Kidney tubule cell (primary cell): ENCODE results near the gene CR1.
"Not testable (repeated sequence)": the region's sequence is repeated elsewhere in the genome, so short reads cannot be mapped to it uniquely, and the experiment has no call there.

Experiments
- DNase-seq: peaks from one replicate; pipeline ENCODE4 v3.0.0-alpha.2; 2018; ENCODE audit warnings: low spot score

CR1 gene

DNA sequence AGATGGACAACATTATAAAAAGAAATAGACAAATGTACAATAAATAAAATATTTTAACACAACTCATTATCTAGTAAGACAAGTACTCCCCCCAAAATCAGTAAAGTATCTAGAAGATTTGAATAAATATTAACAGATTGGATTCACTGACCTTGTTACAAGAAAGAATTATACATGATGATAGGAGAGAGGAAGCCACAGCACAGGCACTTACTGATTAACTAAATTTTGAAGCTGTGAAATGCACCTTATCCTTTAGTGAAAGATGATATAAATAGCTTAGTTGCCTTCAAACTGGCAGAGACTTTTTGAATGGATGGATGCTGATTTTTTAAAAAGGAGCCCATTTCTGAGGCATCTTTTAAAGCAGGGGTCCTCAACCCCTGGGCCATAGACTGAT is 8.5 kb downstream of the CR1 start:
- peak; percentile 15 for DNase-seq

DNA sequence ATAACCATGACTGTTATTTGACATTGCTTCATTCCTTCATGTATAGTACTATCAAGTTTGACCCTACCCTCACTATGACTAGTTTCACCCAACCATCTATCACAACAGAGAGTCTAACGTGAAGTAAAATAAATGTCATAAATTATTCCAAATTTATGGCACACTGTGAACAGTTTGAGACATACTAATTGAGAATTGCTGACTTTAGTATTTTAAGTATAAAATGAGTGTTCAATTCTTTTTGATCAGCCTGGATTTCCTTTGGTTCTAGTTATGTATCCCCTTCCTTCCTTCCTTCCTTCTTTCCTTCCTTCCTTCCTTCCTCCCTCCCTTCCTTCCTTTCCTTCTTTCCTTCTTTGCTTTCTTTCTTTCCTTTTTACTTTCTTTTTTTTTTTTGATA is 14.5 kb downstream of the CR1 start:
- DNase-seq: no peak

- no peak for DNase-seq
Measured at GRCh38 chr1:207514890-207515289, 18.9 kb downstream of the CR1 start.

DNA sequence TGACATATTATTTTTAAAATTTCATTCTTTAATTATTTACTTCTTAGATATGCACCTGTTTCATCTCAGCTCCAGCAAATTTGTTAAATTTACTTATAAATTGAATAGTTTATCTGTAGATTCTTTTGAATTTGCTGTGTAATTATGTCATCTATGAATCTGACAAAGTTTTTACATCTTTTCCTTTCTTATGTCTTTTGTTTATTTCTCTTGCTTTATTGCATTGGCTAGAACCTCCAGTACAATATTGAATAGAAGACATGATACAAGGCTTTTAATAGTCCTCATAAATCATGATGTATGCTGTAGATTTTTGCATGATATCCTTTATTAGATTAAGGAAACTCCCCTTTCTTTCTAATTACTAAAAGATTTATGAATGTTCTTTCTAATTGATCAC is 20.8 kb downstream of the CR1 start:
- no peak for DNase-seq

DNA sequence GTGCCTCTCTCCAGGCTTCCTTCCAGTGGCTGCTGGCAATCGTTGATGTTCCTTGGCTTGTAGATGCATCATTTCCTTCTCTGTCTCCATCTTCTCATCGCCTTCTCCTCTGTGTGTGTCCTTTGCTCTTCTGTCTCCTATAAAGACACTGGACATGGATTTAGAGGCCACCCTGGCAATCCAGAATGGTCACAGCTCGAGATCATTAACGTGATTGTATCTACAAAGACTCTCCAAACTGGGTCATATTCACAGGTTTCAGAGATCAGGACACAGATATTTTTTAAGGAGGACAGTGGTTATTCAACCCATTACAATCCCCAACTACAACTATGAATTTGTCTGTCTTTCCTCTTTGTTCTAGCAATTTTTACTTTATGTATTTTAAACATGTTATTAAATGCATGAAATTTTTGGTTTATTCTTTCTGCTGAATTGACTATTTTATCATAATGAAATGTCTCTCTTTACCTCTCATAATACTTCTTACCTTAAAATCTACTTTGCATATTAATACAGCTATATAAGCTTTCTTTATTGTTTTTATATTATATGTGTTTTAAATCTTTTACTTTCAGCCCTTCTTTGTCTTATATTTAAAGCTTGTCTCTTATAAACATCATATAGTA is 22.8 kb downstream of the CR1 start:
- no peak for DNase-seq

DNA sequence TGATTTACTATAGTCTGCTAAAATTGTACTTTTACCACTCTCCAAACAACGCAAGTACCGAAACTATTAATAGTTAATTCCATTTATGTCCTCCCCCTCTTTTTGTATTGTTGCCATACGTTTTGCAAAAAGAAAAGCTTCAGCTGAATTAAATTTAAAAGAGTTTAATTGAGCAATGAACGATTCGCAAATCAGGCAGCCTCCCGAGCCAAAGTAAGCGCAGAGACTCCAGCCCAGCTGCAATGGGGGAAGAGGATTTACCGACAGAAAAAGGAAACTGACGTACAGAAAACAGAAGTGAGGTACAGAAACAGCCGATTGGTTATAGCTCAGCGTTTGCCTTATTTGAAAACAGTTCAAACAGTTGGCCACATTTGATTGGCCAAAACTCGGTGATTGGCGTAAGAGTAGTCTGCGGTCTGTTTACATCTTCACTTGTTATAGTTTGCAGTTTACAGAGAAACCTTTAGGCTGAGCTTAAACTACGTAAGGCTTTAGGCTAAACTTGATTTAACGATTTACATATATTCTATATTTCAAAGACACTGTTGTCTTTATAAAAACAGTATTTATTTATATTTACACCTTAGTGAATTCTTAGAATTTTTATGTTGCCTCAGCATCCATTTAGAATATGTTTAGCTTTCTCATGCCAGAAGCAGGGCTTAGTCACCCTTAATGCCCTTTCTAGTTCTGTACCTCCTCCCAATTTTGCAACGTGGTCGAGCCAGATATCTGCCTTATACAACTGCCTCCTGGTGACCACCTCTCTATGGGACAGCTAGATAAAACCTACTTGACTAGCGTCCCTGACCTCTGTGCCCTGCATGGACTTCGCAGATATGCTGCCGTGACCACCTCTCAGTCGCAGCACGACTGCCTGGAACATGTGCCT is 23.8 kb downstream of the CR1 start:
- DNase-seq: no peak

GRCh38 chr1:207520400-207521345 is 24.7 kb downstream of the CR1 start:
- DNase-seq: not testable (repeated sequence)

GRCh38 chr1:207525239-207525638 is 29.3 kb downstream of the CR1 start:
- DNase-seq: not testable (repeated sequence)

- DNase-seq: not testable (repeated sequence)
Measured at GRCh38 chr1:207528401-207528800, 32.4 kb downstream of the CR1 start.

GRCh38 chr1:207536263-207536662 is 40.3 kb downstream of the CR1 start:
- not testable (repeated sequence) for DNase-seq

DNA sequence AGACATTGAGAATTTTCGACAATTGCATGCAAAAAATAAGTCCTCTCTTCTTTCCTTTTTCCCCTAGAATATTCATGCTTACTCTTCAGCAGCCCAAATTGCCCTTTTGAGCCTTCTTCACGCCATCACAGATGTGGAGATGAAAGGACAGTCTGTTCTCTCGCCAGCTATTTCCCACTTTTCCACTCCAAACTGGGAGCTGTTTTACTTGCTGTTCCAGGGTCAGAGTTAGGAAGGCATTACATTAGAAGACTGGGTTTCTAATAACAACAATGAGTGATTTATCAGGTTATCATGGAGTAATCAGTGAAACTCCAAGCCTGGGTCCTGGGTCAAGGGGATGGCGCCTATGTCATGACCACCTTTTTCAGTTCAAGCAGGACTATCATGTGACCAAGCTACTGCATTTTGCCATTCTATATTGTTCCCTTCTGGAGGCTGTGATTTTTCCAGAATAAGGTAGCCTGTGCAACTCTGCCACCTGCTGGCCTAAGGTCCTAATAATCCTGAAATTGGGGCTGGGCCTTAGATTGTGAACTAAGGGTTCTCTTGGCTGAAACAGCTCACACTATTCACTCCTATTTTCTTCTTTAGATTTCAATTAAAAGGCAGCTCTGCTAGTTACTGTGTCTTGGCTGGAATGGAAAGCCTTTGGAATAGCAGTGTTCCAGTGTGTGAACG is 50.9 kb downstream of the CR1 start:
- not testable (repeated sequence) for DNase-seq

DNA sequence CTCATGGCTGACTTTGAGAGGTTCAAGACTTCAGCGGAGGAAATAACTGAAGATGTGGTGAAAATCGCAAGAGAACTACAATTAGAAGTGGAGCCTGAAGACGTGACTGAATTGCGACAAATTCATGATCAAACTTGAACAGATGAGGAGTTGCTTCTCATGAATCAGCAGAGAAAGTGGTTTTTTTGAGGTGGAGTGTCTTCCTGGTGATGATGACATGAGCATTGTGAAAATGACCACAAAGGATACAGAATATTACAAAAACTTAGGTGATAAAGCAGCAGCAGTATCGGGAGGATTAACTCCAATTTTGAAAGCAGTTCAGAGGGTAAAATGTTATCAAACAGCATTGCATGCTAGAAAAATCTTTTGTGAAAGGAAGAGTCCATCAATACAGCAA is 58.9 kb downstream of the CR1 start:
- not testable (repeated sequence) for DNase-seq

GRCh38 chr1:207565546-207566468 is 69.8 kb downstream of the CR1 start:
- peak; percentile 25 for DNase-seq

GRCh38 chr1:207571926-207572325 is 76.0 kb downstream of the CR1 start:
- not testable (repeated sequence) for DNase-seq

- not testable (repeated sequence) for DNase-seq
Measured at GRCh38 chr1:207573074-207573473, 77.1 kb downstream of the CR1 start.

GRCh38 chr1:207575381-207575780 is 79.4 kb downstream of the CR1 start:
- DNase-seq: peak; percentile 79

GRCh38 chr1:207578796-207579435 is 83.0 kb downstream of the CR1 start:
- DNase-seq: peak; percentile 78

DNA sequence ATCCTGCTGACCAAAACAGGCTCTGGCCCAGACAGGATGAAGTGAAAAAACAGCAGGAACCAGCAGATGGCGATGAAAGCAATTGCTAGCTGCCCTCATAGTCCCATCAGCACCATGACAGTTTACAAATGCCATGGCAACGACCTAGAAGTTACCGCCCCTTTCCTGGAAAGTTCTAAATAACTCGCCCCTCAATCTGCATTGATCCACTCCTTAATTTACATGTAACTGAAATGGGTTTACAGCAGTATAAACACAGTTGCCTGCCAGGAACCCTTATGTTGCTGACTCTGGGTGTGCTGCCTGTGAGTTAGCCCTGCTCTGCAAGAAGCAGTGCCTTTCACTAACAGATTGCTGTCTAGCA is 83.5 kb downstream of the CR1 start:
- peak; percentile 72 for DNase-seq

- no peak for DNase-seq
Measured at GRCh38 chr1:207581496-207582153, 85.7 kb downstream of the CR1 start.

GRCh38 chr1:207589506-207589905 is 93.5 kb downstream of the CR1 start:
- DNase-seq: not testable (repeated sequence)
